ENCODE measurements around the gene ADRA2A. TPM values are rescaled to one million over a fixed set of nuclear protein-coding genes. Genes with fewer than 3 reads are reported as not detected.

Gene ADRA2A
- total and polyA plus RNA-seq, 10 of the 15 experiments (the other 5 are each of a cell fraction or from before 2014, with no cell fraction given): 0.08 TPM; not detected in 9

DNA sequence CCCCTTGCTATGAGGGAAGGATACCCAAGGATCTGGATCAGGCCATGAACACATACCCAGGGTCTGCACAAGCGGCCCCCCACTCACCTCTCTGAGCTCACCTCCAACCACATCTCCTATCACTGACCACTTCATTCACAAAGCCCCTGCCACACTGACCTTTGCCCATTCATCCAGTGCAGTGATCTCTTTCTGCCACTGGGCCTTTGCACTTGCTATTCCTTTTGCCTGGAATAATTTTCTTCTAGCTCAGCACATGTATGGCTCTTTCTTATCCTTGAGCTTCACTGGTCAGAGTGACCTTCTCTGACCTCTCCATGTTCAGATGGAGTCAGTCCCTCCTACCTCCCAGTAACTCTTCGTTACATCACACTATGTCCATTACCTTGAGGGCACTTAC, 48.3 kb downstream of the ADRA2A start:
- DNase-seq (ENCODE audit: low read depth, low spot score) (no peak), ATAC-seq (no peak), FAIRE-seq (no peak)
- BruUV-seq (replicated peaks): no TSS peak
- H3K4me1 ChIP-seq (ENCODE audit: control insufficient read depth, insufficient read depth, low read length): no peaks in the 10 kb centered on the region
- H2AFZ ChIP-seq (ENCODE audit: control insufficient read depth, low read depth, low read length): no peak overlapping the region
- POLR2A ChIA-PET: no interaction called here
- H3K27ac ChIP-seq (ENCODE audit: control insufficient read depth, insufficient read depth): no peak overlapping the region
- H3K27me3 ChIP-seq (replicated peaks in 1 of 2; ENCODE audit: control insufficient read depth in 2 of 2, insufficient read depth in 2 of 2, low read length in 1 of 2): peaks cover 0 to 2% of the 10 kb centered on the region in 2 experiments; a peak in 2 of 4 replicates
- H3K4me2 ChIP-seq (ENCODE audit: control insufficient read depth, insufficient read depth): no peak overlapping the region
- no peaks in the 10 kb centered on the region for H3K79me2 ChIP-seq (ENCODE audit: control insufficient read depth, insufficient read depth, low read length)
- WGBS (ENCODE audit: insufficient coverage, insufficient replicate concordance, low lambda C conversion rate, missing lambda C conversion rate): 2% methylated on average over 2 of the region's 2 CpGs
- RAD21 ChIA-PET (ENCODE audit: unreplicated experiment): no interaction called here
- no peaks in the 10 kb centered on the region for H3K9me3 ChIP-seq (replicated peaks; ENCODE audit: control insufficient read depth, insufficient read depth, low read length)
- H4K20me1 ChIP-seq (ENCODE audit: control insufficient read depth, insufficient read depth): no peaks in the 10 kb centered on the region
- no peaks in the 10 kb centered on the region for H3K36me3 ChIP-seq (ENCODE audit: control insufficient read depth in 2 of 2, insufficient read depth in 2 of 2, low read length in 1 of 2)
- H3K9ac ChIP-seq (ENCODE audit: control insufficient read depth, insufficient read depth, low read length): no peak overlapping the region
- no peak overlapping the region for H3K4me3 ChIP-seq
- intact Hi-C loops (cut with micrococcal nuclease; ENCODE audit: unreplicated experiment) (no loop called here), in situ Hi-C loops (cut with MboI) (no loop called here)
- SMC1A ChIA-PET (ENCODE audit: uncharacterized antibody, unreplicated experiment): no interaction called here
- TF ChIP-seq SMARCA5 (IDR thresholded peaks at IDR 0.05): no peak
- TF ChIP-seq, protein P1, sequence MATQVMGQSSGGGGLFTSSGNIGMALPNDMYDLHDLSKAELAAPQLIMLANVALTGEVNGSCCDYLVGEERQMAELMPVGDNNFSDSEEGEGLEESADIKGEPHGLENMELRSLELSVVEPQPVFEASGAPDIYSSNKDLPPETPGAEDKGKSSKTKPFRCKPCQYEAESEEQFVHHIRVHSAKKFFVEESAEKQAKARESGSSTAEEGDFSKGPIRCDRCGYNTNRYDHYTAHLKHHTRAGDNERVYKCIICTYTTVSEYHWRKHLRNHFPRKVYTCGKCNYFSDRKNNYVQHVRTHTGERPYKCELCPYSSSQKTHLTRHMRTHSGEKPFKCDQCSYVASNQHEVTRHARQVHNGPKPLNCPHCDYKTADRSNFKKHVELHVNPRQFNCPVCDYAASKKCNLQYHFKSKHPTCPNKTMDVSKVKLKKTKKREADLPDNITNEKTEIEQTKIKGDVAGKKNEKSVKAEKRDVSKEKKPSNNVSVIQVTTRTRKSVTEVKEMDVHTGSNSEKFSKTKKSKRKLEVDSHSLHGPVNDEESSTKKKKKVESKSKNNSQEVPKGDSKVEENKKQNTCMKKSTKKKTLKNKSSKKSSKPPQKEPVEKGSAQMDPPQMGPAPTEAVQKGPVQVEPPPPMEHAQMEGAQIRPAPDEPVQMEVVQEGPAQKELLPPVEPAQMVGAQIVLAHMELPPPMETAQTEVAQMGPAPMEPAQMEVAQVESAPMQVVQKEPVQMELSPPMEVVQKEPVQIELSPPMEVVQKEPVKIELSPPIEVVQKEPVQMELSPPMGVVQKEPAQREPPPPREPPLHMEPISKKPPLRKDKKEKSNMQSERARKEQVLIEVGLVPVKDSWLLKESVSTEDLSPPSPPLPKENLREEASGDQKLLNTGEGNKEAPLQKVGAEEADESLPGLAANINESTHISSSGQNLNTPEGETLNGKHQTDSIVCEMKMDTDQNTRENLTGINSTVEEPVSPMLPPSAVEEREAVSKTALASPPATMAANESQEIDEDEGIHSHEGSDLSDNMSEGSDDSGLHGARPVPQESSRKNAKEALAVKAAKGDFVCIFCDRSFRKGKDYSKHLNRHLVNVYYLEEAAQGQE (IDR thresholded peaks at IDR 0.05; ENCODE audit: low read depth, low read length): no peak
- TF ChIP-seq CHD4 (IDR thresholded peaks at IDR 0.05): no peak
- TF ChIP-seq, protein P2, sequence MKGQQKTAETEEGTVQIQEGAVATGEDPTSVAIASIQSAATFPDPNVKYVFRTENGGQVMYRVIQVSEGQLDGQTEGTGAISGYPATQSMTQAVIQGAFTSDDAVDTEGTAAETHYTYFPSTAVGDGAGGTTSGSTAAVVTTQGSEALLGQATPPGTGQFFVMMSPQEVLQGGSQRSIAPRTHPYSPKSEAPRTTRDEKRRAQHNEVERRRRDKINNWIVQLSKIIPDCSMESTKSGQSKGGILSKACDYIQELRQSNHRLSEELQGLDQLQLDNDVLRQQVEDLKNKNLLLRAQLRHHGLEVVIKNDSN (IDR thresholded peaks at IDR 0.05; ENCODE audit: borderline replicate concordance, extremely low read length, insufficient read depth, low read depth, low read length): no peak
- TF ChIP-seq RBBP5 (conservative IDR thresholded peaks at IDR 0.05): no peak
- no peak for TF ChIP-seq ZNF622 (IDR thresholded peaks at IDR 0.05)
- no peak for TF ChIP-seq MYB (IDR thresholded peaks at IDR 0.05; ENCODE audit: borderline replicate concordance, low read depth, low read length)
- no peak for TF ChIP-seq MTA2 (IDR thresholded peaks at IDR 0.05; ENCODE audit: low read depth)
- TF ChIP-seq, protein P3, sequence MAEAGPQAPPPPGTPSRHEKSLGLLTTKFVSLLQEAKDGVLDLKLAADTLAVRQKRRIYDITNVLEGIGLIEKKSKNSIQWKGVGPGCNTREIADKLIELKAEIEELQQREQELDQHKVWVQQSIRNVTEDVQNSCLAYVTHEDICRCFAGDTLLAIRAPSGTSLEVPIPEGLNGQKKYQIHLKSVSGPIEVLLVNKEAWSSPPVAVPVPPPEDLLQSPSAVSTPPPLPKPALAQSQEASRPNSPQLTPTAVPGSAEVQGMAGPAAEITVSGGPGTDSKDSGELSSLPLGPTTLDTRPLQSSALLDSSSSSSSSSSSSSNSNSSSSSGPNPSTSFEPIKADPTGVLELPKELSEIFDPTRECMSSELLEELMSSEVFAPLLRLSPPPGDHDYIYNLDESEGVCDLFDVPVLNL (IDR thresholded peaks at IDR 0.05; ENCODE audit: low read depth, low read length): no peak
- CTCF ChIA-PET: no interaction called here

Measured in GM12878 (cell line).